H1 (cell line): ENCODE measurements around the gene PDIA6.

Experiments used
- CEBPB ChIP-seq: IDR thresholded peaks from 2 replicates; pipeline ENCODE4 v1.6.1; 2012; ENCODE audit warnings: low read depth, low read length
- EP300 ChIP-seq, 2 experiments: IDR thresholded peaks; 1 replicate in 1 of 2; 2 replicates in 1 of 2; pipeline ENCODE4 v1.6.1; 2011 to 2012; ENCODE audit warnings: low read depth in 2 of 2, low read length in 2 of 2, mild to moderate bottlenecking in 2 of 2, borderline replicate concordance in 1 of 2, inconsistent platforms in 1 of 2, moderate library complexity in 1 of 2
- EZH2 ChIP-seq: fragments of 200-600 bp; sonication (generic); IDR thresholded peaks from 2 replicates; pipeline ENCODE4 v1.7.1; 2012; ENCODE audit warnings: low read depth, mild to moderate bottlenecking, moderate library complexity, low read length, inconsistent platforms; ENCODE audit not compliant: severe bottlenecking
- RNF2 ChIP-seq: fragments of 200-900, 300-1000 bp; sonication (generic); IDR thresholded peaks from 2 replicates; pipeline ENCODE4 v1.7.1; 2016; ENCODE audit warnings: borderline replicate concordance, low read depth, mild to moderate bottlenecking, antibody characterized with exemption, low read length; ENCODE audit not compliant: poor library complexity, severe bottlenecking; ENCODE audit errors: missing control alignments
- TF ChIP-seq, protein P1 (sequence below), 3 experiments: IDR thresholded peaks; 1 replicate in 2 of 3; 2 replicates in 1 of 3; pipeline versions ENCODE4 v1.5.1 to v1.6.1; 2011; ENCODE audit warnings: low read length in 3 of 3, mild to moderate bottlenecking in 3 of 3, inconsistent platforms in 2 of 3, low read depth in 1 of 3, moderate library complexity in 1 of 3; ENCODE audit not compliant: insufficient read depth in 1 of 3; ENCODE audit errors: control extremely low read depth in 1 of 3

DNA sequence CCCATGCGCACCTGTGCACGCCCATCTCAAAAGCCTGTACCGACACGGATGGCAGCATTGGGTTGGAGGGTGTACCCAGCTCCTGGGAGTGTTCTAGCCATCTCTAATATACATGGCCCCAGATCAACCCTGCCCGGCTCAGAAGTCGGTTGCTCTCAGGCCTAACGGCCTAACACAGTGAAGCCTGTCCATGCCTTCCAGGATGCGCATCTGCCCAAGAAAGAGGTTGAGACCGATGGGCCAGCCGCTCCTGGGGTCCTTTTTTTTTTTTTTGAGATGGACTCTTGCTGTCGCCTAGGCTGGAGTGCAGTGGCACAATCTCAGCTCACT lies 32.1 kb downstream of the PDIA6 start:
- TF ChIP-seq, protein P1, sequence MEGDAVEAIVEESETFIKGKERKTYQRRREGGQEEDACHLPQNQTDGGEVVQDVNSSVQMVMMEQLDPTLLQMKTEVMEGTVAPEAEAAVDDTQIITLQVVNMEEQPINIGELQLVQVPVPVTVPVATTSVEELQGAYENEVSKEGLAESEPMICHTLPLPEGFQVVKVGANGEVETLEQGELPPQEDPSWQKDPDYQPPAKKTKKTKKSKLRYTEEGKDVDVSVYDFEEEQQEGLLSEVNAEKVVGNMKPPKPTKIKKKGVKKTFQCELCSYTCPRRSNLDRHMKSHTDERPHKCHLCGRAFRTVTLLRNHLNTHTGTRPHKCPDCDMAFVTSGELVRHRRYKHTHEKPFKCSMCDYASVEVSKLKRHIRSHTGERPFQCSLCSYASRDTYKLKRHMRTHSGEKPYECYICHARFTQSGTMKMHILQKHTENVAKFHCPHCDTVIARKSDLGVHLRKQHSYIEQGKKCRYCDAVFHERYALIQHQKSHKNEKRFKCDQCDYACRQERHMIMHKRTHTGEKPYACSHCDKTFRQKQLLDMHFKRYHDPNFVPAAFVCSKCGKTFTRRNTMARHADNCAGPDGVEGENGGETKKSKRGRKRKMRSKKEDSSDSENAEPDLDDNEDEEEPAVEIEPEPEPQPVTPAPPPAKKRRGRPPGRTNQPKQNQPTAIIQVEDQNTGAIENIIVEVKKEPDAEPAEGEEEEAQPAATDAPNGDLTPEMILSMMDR (IDR thresholded peaks at IDR 0.05; ENCODE audit: control extremely low read depth in 1 of 3, insufficient read depth in 1 of 3, low read depth in 1 of 3, low read length in 3 of 3): no peak
- no peak for TF ChIP-seq EP300 (IDR thresholded peaks at IDR 0.05; ENCODE audit: borderline replicate concordance in 1 of 2, low read depth in 2 of 2, low read length in 2 of 2)
- no peak for TF ChIP-seq EZH2
- TF ChIP-seq RNF2: no peak
- no peak for TF ChIP-seq CEBPB
